ENCODE data around the gene SCLY.

GRCh38 chr2:238145046-238145445, 84.2 kb downstream of the SCLY start:
- no peak for TF ChIP-seq PAX5 (IDR thresholded peaks at IDR 0.05; ENCODE audit: insufficient read depth, low read length, severe bottlenecking)
- TF ChIP-seq POLR2AphosphoS5 (IDR thresholded peaks at IDR 0.05; ENCODE audit: low read depth, low read length): no peak
- TF ChIP-seq TAF1 (IDR thresholded peaks at IDR 0.05; ENCODE audit: low read depth, low read length): no peak
- no peak for TF ChIP-seq POLR2A (IDR thresholded peaks at IDR 0.05; ENCODE audit: low read depth, low read length)
- TF ChIP-seq SPI1 (IDR thresholded peaks at IDR 0.05; ENCODE audit: low read depth, low read length): no peak
